Measurements from ENCODE around the gene NFASC. TPM values are rescaled to one million over a fixed set of nuclear protein-coding genes. Genes with fewer than 3 reads are reported as not detected.

NFASC gene
- total RNA-seq, 1 donor from 2014 or later, result 29.6 TPM

- peaks cover 2% of the 10 kb centered on the region for H3K9me3 Mint-ChIP-seq (ENCODE audit: unreplicated experiment)
- no peaks in the 10 kb centered on the region for H3K36me3 ChIP-seq (ENCODE audit: insufficient read depth, low read length)
- H3K4me3 ChIP-seq (ENCODE audit: insufficient read depth, low read depth, low read length), result no peak overlapping the region
- no peaks in the 10 kb centered on the region for H3K4me1 ChIP-seq (ENCODE audit: insufficient read depth, low read length)
- peaks cover 6% of the 10 kb centered on the region for H4K20me1 ChIP-seq (ENCODE audit: insufficient read depth, low read length)
- H3K36me3 Mint-ChIP-seq (ENCODE audit: low read depth, unreplicated experiment), result no peaks in the 10 kb centered on the region
- TF ChIP-seq EZH2 (IDR thresholded peaks at IDR 0.05; ENCODE audit: insufficient read depth, low read length), result no peak
- TF ChIP-seq CTCF (IDR thresholded peaks at IDR 0.05; ENCODE audit: insufficient read depth, low read depth, low read length), result no peak
- FAIRE-seq (no peak), DNase-seq (ENCODE audit: low read depth) (no peak)
- H3K27me3 Mint-ChIP-seq (ENCODE audit: low read depth, unreplicated experiment), result peaks cover 85% of the 10 kb centered on the region
- no peak overlapping the region for H3K4me2 ChIP-seq (ENCODE audit: low read length)
- no peaks in the 10 kb centered on the region for H3K9me3 ChIP-seq (ENCODE audit: insufficient read depth, low read depth, low read length)
- H3K27me3 ChIP-seq (ENCODE audit: insufficient read depth, low read length), result peaks cover 83% of the 10 kb centered on the region
- H3K79me2 ChIP-seq (ENCODE audit: insufficient read depth, low read length), result no peaks in the 10 kb centered on the region
- no peak overlapping the region for H2AFZ ChIP-seq (ENCODE audit: low read depth, low read length)
- no peak overlapping the region for H3K9ac ChIP-seq (ENCODE audit: low read length)
- H3K27ac Mint-ChIP-seq (ENCODE audit: unreplicated experiment), result no peak overlapping the region
- H3K27ac ChIP-seq (ENCODE audit: low read depth, low read length), result no peak overlapping the region
- no peak overlapping the region for H3K4me3 Mint-ChIP-seq (ENCODE audit: unreplicated experiment)
- H3K4me1 Mint-ChIP-seq (ENCODE audit: low read depth, unreplicated experiment), result no peaks in the 10 kb centered on the region
These were observed 173.2 kb downstream of the NFASC start for GRCh38 chr1:205043866-205044265.

DNA sequence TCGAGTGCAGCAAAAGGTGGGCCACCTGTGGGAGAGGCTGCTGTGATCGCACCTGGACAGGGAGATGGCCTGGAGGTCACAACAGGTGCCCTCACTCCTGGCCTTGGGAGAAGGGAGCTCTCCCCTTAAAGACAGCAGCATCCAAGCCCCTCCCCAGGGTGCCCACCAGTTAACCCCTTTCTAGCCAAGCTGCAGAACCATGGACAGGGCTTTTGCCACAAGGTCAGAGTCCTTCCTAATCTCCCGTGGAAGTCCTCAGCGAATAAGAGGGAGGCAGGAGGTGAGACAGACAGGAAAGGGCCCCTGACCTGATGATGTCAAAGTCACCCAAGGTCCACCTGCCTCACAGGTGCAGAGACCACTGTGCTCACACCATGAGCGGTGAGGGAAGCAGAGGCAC lies 174.1 kb downstream of the NFASC start:
- Histone ChIP-seq H3K4me1 (ENCODE audit: insufficient read depth, low read length) (no peaks in the 10 kb centered on the region), H4K20me1 (ENCODE audit: insufficient read depth, low read length) (peaks cover 6% of the 10 kb centered on the region), H3K79me2 (ENCODE audit: insufficient read depth, low read length) (no peaks in the 10 kb centered on the region), H3K4me2 (ENCODE audit: low read length) (no peak overlapping the region), H3K9ac (ENCODE audit: low read length) (no peak overlapping the region), H3K36me3 (ENCODE audit: insufficient read depth, low read length) (no peaks in the 10 kb centered on the region), H3K27me3 (ENCODE audit: insufficient read depth, low read length) (peaks cover 78% of the 10 kb centered on the region), H2AFZ (ENCODE audit: low read depth, low read length) (no peak overlapping the region), H3K4me3 (ENCODE audit: insufficient read depth, low read depth, low read length) (no peak overlapping the region), H3K27ac (ENCODE audit: low read depth, low read length) (no peak overlapping the region), H3K9me3 (ENCODE audit: insufficient read depth, low read depth, low read length) (no peaks in the 10 kb centered on the region)
- Mint-ChIP-seq H3K4me3 (ENCODE audit: unreplicated experiment) (no peak overlapping the region), H3K36me3 (ENCODE audit: low read depth, unreplicated experiment) (no peaks in the 10 kb centered on the region), H3K9me3 (ENCODE audit: unreplicated experiment) (peaks cover 2% of the 10 kb centered on the region), H3K27me3 (ENCODE audit: low read depth, unreplicated experiment) (peaks cover 84% of the 10 kb centered on the region), H3K4me1 (ENCODE audit: low read depth, unreplicated experiment) (no peaks in the 10 kb centered on the region), H3K27ac (ENCODE audit: unreplicated experiment) (no peak overlapping the region)
- no peak for DNase-seq (ENCODE audit: low read depth)
- FAIRE-seq, result no peak
- no peak for TF ChIP-seq CTCF (IDR thresholded peaks at IDR 0.05; ENCODE audit: insufficient read depth, low read depth, low read length)
- no peak for TF ChIP-seq EZH2 (IDR thresholded peaks at IDR 0.05; ENCODE audit: insufficient read depth, low read length)

GRCh38 chr1:205045146-205045545 lies 174.5 kb downstream of the NFASC start:
- Mint-ChIP-seq H3K4me3 (ENCODE audit: unreplicated experiment) (no peak overlapping the region), H3K36me3 (ENCODE audit: low read depth, unreplicated experiment) (no peaks in the 10 kb centered on the region), H3K27me3 (ENCODE audit: low read depth, unreplicated experiment) (peaks cover 83% of the 10 kb centered on the region), H3K27ac (ENCODE audit: unreplicated experiment) (no peak overlapping the region), H3K4me1 (ENCODE audit: low read depth, unreplicated experiment) (no peaks in the 10 kb centered on the region), H3K9me3 (ENCODE audit: unreplicated experiment) (peaks cover 2% of the 10 kb centered on the region)
- Histone ChIP-seq H3K4me3 (ENCODE audit: insufficient read depth, low read depth, low read length) (no peak overlapping the region), H3K4me2 (ENCODE audit: low read length) (no peak overlapping the region), H4K20me1 (ENCODE audit: insufficient read depth, low read length) (peaks cover 6% of the 10 kb centered on the region), H3K27ac (ENCODE audit: low read depth, low read length) (no peak overlapping the region), H3K36me3 (ENCODE audit: insufficient read depth, low read length) (no peaks in the 10 kb centered on the region), H3K9ac (ENCODE audit: low read length) (no peak overlapping the region), H3K79me2 (ENCODE audit: insufficient read depth, low read length) (no peaks in the 10 kb centered on the region), H2AFZ (ENCODE audit: low read depth, low read length) (no peak overlapping the region), H3K9me3 (ENCODE audit: insufficient read depth, low read depth, low read length) (no peaks in the 10 kb centered on the region), H3K4me1 (ENCODE audit: insufficient read depth, low read length) (no peaks in the 10 kb centered on the region), H3K27me3 (ENCODE audit: insufficient read depth, low read length) (peaks cover 78% of the 10 kb centered on the region)
- no peak for DNase-seq (ENCODE audit: low read depth)
- TF ChIP-seq CTCF (IDR thresholded peaks at IDR 0.05; ENCODE audit: insufficient read depth, low read depth, low read length) (no peak), EZH2 (IDR thresholded peaks at IDR 0.05; ENCODE audit: insufficient read depth, low read length) (no peak)
- no peak for FAIRE-seq

All from astrocyte (in vitro differentiated cells and primary cell).